ENCODE results near the gene ACSS3. TPM values are rescaled to one million over a fixed set of nuclear protein-coding genes. Genes with fewer than 3 reads are reported as not detected.

The ACSS3 gene
- total and polyA plus RNA-seq, 10 of the 15 experiments (the other 5 are each of a cell fraction or from before 2014, with no cell fraction given) = 0.06 to 0.31 TPM; not detected in 8

DNA sequence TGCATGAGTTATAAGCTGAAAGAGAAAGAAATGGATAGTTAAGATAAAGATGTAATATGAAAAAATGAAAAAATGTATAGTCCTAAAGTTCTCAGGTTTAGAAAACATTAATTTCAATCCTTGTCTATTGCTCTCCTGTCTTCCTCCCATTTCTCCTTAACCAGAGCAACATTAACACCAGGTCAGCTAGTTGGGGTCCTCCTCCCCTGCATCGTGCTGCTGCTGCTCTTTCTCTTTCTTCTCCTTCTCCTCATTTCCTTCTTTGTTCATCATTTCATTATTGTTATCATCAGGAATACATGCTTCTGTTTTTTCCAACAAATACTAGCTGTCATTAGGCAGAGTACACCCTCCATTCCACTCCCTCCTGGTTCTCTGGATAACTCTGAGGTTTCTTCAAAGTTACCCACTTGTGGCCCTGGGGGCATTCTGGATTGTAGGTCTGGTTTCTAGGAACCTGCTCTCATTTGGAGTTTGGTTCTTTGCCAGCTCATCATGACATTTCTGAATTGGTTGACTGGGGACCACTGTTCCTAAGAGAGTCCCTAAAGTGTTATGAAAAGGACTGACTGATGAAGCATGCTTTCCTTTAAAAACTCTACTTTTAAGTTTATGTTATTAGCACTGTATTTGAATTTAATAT is 17.0 kb downstream of the ACSS3 start:
- ChIA-PET RAD21 (ENCODE audit: unreplicated experiment) (no interaction called here), POLR2A (no interaction called here), CTCF (no interaction called here), SMC1A (ENCODE audit: uncharacterized antibody, unreplicated experiment) (no interaction called here)
- no peak for DNase-seq (ENCODE audit: low read depth, low spot score)
- no TSS peak for BruUV-seq (replicated peaks)
- in situ Hi-C loops (cut with MboI) = no loop called here
- Histone ChIP-seq H3K4me2 (ENCODE audit: control insufficient read depth, insufficient read depth) (no peak overlapping the region), H3K36me3 (ENCODE audit: control insufficient read depth in 2 of 2, insufficient read depth in 2 of 2, low read length in 1 of 2) (no peaks in the 10 kb centered on the region), H3K4me3 (no peak overlapping the region), H4K20me1 (ENCODE audit: control insufficient read depth, insufficient read depth) (no peaks in the 10 kb centered on the region), H3K79me2 (ENCODE audit: control insufficient read depth, insufficient read depth, low read length) (no peaks in the 10 kb centered on the region), H3K9ac (ENCODE audit: control insufficient read depth, insufficient read depth, low read length) (no peak overlapping the region), H3K4me1 (ENCODE audit: control insufficient read depth, insufficient read depth, low read length) (no peaks in the 10 kb centered on the region), H3K9me3 (replicated peaks; ENCODE audit: control insufficient read depth, insufficient read depth, low read length) (no peaks in the 10 kb centered on the region), H2AFZ (ENCODE audit: control insufficient read depth, low read depth, low read length) (no peak overlapping the region), H3K27me3 (replicated peaks in 1 of 2; ENCODE audit: control insufficient read depth in 2 of 2, insufficient read depth in 2 of 2, low read length in 1 of 2) (no peaks in the 10 kb centered on the region), H3K27ac (ENCODE audit: control insufficient read depth, insufficient read depth) (no peak overlapping the region)
- no peak for ATAC-seq
- 0% methylated on average over 1 of the region's 1 CpG for WGBS (ENCODE audit: insufficient coverage, insufficient replicate concordance, low lambda C conversion rate, missing lambda C conversion rate)
- FAIRE-seq = no peak
- intact Hi-C loops (cut with micrococcal nuclease; ENCODE audit: unreplicated experiment) = no loop called here
- TF ChIP-seq JUND (IDR thresholded peaks at IDR 0.05; ENCODE audit: low read depth, low read length) = no peak

- Histone ChIP-seq H3K27ac (ENCODE audit: control insufficient read depth, insufficient read depth) (no peak overlapping the region), H4K20me1 (ENCODE audit: control insufficient read depth, insufficient read depth) (no peaks in the 10 kb centered on the region), H3K4me2 (ENCODE audit: control insufficient read depth, insufficient read depth) (no peak overlapping the region), H3K9me3 (replicated peaks; ENCODE audit: control insufficient read depth, insufficient read depth, low read length) (no peaks in the 10 kb centered on the region), H3K4me3 (no peak overlapping the region), H3K27me3 (replicated peaks in 1 of 2; ENCODE audit: control insufficient read depth in 2 of 2, insufficient read depth in 2 of 2, low read length in 1 of 2) (no peaks in the 10 kb centered on the region), H3K4me1 (ENCODE audit: control insufficient read depth, insufficient read depth, low read length) (no peaks in the 10 kb centered on the region), H3K79me2 (ENCODE audit: control insufficient read depth, insufficient read depth, low read length) (no peaks in the 10 kb centered on the region), H3K9ac (ENCODE audit: control insufficient read depth, insufficient read depth, low read length) (no peak overlapping the region), H3K36me3 (ENCODE audit: control insufficient read depth in 2 of 2, insufficient read depth in 2 of 2, low read length in 1 of 2) (no peaks in the 10 kb centered on the region), H2AFZ (ENCODE audit: control insufficient read depth, low read depth, low read length) (no peak overlapping the region)
- DNase-seq (ENCODE audit: low read depth, low spot score) (no peak), FAIRE-seq (no peak), ATAC-seq (no peak)
- CTCF ChIA-PET = no interaction called here
- SMC1A ChIA-PET (ENCODE audit: uncharacterized antibody, unreplicated experiment) = no interaction called here
- no TSS peak for BruUV-seq (replicated peaks)
- in situ Hi-C loops (cut with MboI) (no loop called here), intact Hi-C loops (cut with micrococcal nuclease; ENCODE audit: unreplicated experiment) (no loop called here)
- RAD21 ChIA-PET (ENCODE audit: unreplicated experiment) = no interaction called here
- POLR2A ChIA-PET = no interaction called here
- 23% methylated on average over 6 of the region's 6 CpGs for WGBS (ENCODE audit: insufficient coverage, insufficient replicate concordance, low lambda C conversion rate, missing lambda C conversion rate)
- no peak for TF ChIP-seq CEBPB (IDR thresholded peaks at IDR 0.05; ENCODE audit: borderline replicate concordance in 1 of 2, low read depth in 2 of 2, low read length in 2 of 2)
- no peak for TF ChIP-seq SP1 (IDR thresholded peaks at IDR 0.05; ENCODE audit: low read depth, low read length)
- TF ChIP-seq, protein P1, sequence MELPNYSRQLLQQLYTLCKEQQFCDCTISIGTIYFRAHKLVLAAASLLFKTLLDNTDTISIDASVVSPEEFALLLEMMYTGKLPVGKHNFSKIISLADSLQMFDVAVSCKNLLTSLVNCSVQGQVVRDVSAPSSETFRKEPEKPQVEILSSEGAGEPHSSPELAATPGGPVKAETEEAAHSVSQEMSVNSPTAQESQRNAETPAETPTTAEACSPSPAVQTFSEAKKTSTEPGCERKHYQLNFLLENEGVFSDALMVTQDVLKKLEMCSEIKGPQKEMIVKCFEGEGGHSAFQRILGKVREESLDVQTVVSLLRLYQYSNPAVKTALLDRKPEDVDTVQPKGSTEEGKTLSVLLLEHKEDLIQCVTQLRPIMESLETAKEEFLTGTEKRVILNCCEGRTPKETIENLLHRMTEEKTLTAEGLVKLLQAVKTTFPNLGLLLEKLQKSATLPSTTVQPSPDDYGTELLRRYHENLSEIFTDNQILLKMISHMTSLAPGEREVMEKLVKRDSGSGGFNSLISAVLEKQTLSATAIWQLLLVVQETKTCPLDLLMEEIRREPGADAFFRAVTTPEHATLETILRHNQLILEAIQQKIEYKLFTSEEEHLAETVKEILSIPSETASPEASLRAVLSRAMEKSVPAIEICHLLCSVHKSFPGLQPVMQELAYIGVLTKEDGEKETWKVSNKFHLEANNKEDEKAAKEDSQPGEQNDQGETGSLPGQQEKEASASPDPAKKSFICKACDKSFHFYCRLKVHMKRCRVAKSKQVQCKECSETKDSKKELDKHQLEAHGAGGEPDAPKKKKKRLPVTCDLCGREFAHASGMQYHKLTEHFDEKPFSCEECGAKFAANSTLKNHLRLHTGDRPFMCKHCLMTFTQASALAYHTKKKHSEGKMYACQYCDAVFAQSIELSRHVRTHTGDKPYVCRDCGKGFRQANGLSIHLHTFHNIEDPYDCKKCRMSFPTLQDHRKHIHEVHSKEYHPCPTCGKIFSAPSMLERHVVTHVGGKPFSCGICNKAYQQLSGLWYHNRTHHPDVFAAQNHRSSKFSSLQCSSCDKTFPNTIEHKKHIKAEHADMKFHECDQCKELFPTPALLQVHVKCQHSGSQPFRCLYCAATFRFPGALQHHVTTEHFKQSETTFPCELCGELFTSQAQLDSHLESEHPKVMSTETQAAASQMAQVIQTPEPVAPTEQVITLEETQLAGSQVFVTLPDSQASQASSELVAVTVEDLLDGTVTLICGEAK (IDR thresholded peaks at IDR 0.05; ENCODE audit: borderline replicate concordance) = no peak
- no peak for TF ChIP-seq GABPA (IDR thresholded peaks at IDR 0.05; ENCODE audit: low read depth)
- no peak for TF ChIP-seq CREM (IDR thresholded peaks at IDR 0.05; ENCODE audit: low read depth)
- TF ChIP-seq MYB (IDR thresholded peaks at IDR 0.05; ENCODE audit: borderline replicate concordance, low read depth, low read length) = no peak
- no peak for TF ChIP-seq CBX3 (IDR thresholded peaks at IDR 0.05; ENCODE audit: borderline replicate concordance, low read depth)
- no peak for TF ChIP-seq MYC (IDR thresholded peaks at IDR 0.05; ENCODE audit: insufficient read depth, insufficient read length, insufficient replicate concordance, low read length, severe bottlenecking)
- no peak for TF ChIP-seq MTA3 (IDR thresholded peaks at IDR 0.05; ENCODE audit: borderline replicate concordance, low read length)
- TF ChIP-seq SIN3A (IDR thresholded peaks at IDR 0.05; ENCODE audit: low read depth, low read length) = no peak
- no peak for TF ChIP-seq JUNB (IDR thresholded peaks at IDR 0.05)
- TF ChIP-seq EZH2 (IDR thresholded peaks at IDR 0.05; ENCODE audit: borderline replicate concordance, control insufficient read depth, low read depth, low read length) = no peak
These were observed 17.8 kb downstream of the ACSS3 start for GRCh38 chr12:81095501-81096232.
